H9 (cell line): ENCODE measurements around the gene LEMD3. TPM values are rescaled to one million over a fixed set of nuclear protein-coding genes. Genes with fewer than 3 reads are reported as not detected.
A peak's percentile ranks its signal among the peaks of the same experiment; 100 is the strongest.

Source experiments
- DNase-seq: peaks from one replicate; pipeline ENCODE4 v3.0.0-alpha.2; 2017
- H2AFZ ChIP-seq: one replicate; pipeline ENCODE4 v1.6.1; 2013; ENCODE audit warnings: mild to moderate bottlenecking, low read length, control low read depth, moderate library complexity
- H2AK5ac ChIP-seq: 2 replicates; pipeline ENCODE4 v1.6.1; 2013; ENCODE audit warnings: low read length, control low read depth, mixed read lengths; ENCODE audit not compliant: insufficient read length
- H2BK120ac ChIP-seq: one replicate; pipeline ENCODE4 v1.6.1; 2013; ENCODE audit warnings: low read depth, mild to moderate bottlenecking, low read length, control low read depth, inconsistent platforms; ENCODE audit not compliant: poor library complexity, severe bottlenecking
- H2BK12ac ChIP-seq: 2 replicates; pipeline ENCODE4 v1.6.1; 2013; ENCODE audit warnings: low read length, control low read depth, mixed read lengths, low read depth; ENCODE audit not compliant: insufficient read length
- H2BK15ac ChIP-seq: 2 replicates; pipeline ENCODE4 v1.6.1; 2013; ENCODE audit warnings: low read depth, low read length, control low read depth
- H2BK20ac ChIP-seq: one replicate; pipeline ENCODE4 v1.6.1; 2013; ENCODE audit warnings: low read depth, mild to moderate bottlenecking, low read length, control low read depth, inconsistent platforms; ENCODE audit not compliant: poor library complexity, severe bottlenecking
- H2BK5ac ChIP-seq: 2 replicates; pipeline ENCODE4 v1.6.1; 2013; ENCODE audit warnings: low read length, control low read depth, mixed read lengths; ENCODE audit not compliant: insufficient read length
- H3K14ac ChIP-seq: 2 replicates; pipeline ENCODE4 v1.6.1; 2013; ENCODE audit warnings: low read length, control low read depth; ENCODE audit not compliant: insufficient read depth
- H3K18ac ChIP-seq: 2 replicates; pipeline ENCODE4 v1.6.1; 2013; ENCODE audit warnings: low read depth, mild to moderate bottlenecking, mixed read lengths, low read length, control low read depth; ENCODE audit not compliant: insufficient read length
- H3K23ac ChIP-seq: 2 replicates; pipeline ENCODE4 v1.6.1; 2013; ENCODE audit warnings: low read length, control low read depth, mixed read lengths, low read depth; ENCODE audit not compliant: insufficient read length
- H3K23me2 ChIP-seq: 2 replicates; pipeline ENCODE4 v1.6.1; 2013; ENCODE audit warnings: low read depth, mild to moderate bottlenecking, mixed read lengths, low read length, control low read depth; ENCODE audit not compliant: insufficient read length, poor library complexity, severe bottlenecking
- H3K27ac ChIP-seq: 2 replicates; pipeline ENCODE4 v1.5.1; 2013; ENCODE audit warnings: low read length, control low read depth, mixed read lengths, low read depth; ENCODE audit not compliant: insufficient read length
- H3K27me3 ChIP-seq: 2 replicates; pipeline ENCODE4 v1.6.1; 2013; ENCODE audit warnings: low read length, control low read depth, inconsistent platforms; ENCODE audit not compliant: insufficient read depth
- H3K4ac ChIP-seq: 2 replicates; pipeline ENCODE4 v1.6.1; 2013; ENCODE audit warnings: low read depth, mild to moderate bottlenecking, control low read depth, inconsistent platforms, low read length, moderate library complexity
- H3K4me1 ChIP-seq: 2 replicates; pipeline ENCODE4 v1.6.1; 2013; ENCODE audit warnings: low read length, control low read depth, inconsistent platforms; ENCODE audit not compliant: insufficient read depth
- H3K4me2 ChIP-seq: 2 replicates; pipeline ENCODE4 v1.6.1; 2013; ENCODE audit warnings: low read length, control low read depth, mixed read lengths; ENCODE audit not compliant: insufficient read length, insufficient read depth
- H3K56ac ChIP-seq: 2 replicates; pipeline ENCODE4 v1.6.1; 2013; ENCODE audit warnings: low read depth, mild to moderate bottlenecking, mixed read lengths, low read length, control low read depth; ENCODE audit not compliant: insufficient read length
- H3K79me1 ChIP-seq: 2 replicates; pipeline ENCODE4 v1.6.1; 2013; ENCODE audit warnings: low read depth, mild to moderate bottlenecking, moderate library complexity, low read length, control low read depth, inconsistent platforms; ENCODE audit not compliant: insufficient read depth, poor library complexity, severe bottlenecking
- H3K79me2 ChIP-seq: 2 replicates; pipeline ENCODE4 v1.6.1; 2013; ENCODE audit warnings: low read length, control low read depth, inconsistent platforms; ENCODE audit not compliant: insufficient read depth
- H3K9ac ChIP-seq: 2 replicates; pipeline ENCODE4 v1.6.1; 2013; ENCODE audit warnings: low read length, control low read depth, mixed read lengths; ENCODE audit not compliant: insufficient read length; ENCODE audit errors: extremely low read depth
- H3K9me3 ChIP-seq: one replicate; pipeline ENCODE4 v1.6.1; 2013; ENCODE audit warnings: low read depth, low read length, inconsistent platforms; ENCODE audit not compliant: control insufficient read depth
- H3T11ph ChIP-seq: one replicate; pipeline ENCODE4 v1.6.1; 2013; ENCODE audit warnings: mild to moderate bottlenecking, low read length, control low read depth, inconsistent platforms
- H4K20me1 ChIP-seq: one replicate; pipeline ENCODE4 v1.6.1; 2013; ENCODE audit not compliant: control insufficient read depth, insufficient read length, insufficient read depth
- H4K5ac ChIP-seq: 2 replicates; pipeline ENCODE4 v1.6.1; 2013; ENCODE audit warnings: low read depth, mild to moderate bottlenecking, mixed read lengths, low read length, control low read depth; ENCODE audit not compliant: insufficient read length
- H4K8ac ChIP-seq: replicated peaks from 2 replicates; pipeline ENCODE4 v1.6.1; 2013; ENCODE audit warnings: low read length, control low read depth, mixed read lengths, low read depth; ENCODE audit not compliant: insufficient read length
- H4K91ac ChIP-seq: 2 replicates; pipeline ENCODE4 v1.6.1; 2013; ENCODE audit warnings: low read depth, mild to moderate bottlenecking, moderate library complexity, mixed read lengths, low read length, control low read depth; ENCODE audit not compliant: insufficient read length
- H3K27ac Mint-ChIP-seq, 3 experiments: 2 replicates in 2 of 3; 3 replicates in 1 of 3; pipeline ENCODE4 v1.8.0; 2020 to 2021; ENCODE audit warnings: mixed read lengths in 3 of 3, mild to moderate bottlenecking in 1 of 3, moderate library complexity in 1 of 3
- H3K27me3 Mint-ChIP-seq: 2 replicates; pipeline ENCODE4 v1.8.0; 2021; ENCODE audit warnings: low read depth, mild to moderate bottlenecking, moderate library complexity, mixed read lengths
- H3K36me3 Mint-ChIP-seq, 3 experiments: 2 replicates in 2 of 3; 3 replicates in 1 of 3; pipeline ENCODE4 v1.8.0; 2020 to 2021; ENCODE audit warnings: low read depth in 3 of 3, mixed read lengths in 3 of 3; ENCODE audit not compliant: insufficient read depth in 1 of 3
- H3K4me1 Mint-ChIP-seq, 2 experiments: 2 replicates each; pipeline ENCODE4 v1.8.0; 2020; ENCODE audit warnings: mixed read lengths in 2 of 2
- H3K4me3 Mint-ChIP-seq, 2 experiments: 2 replicates in 1 of 2; 3 replicates in 1 of 2; pipeline ENCODE4 v1.8.0; 2020 to 2021; ENCODE audit warnings: mild to moderate bottlenecking in 2 of 2, mixed read lengths in 2 of 2, moderate library complexity in 1 of 2
- H3K9me3 Mint-ChIP-seq, 2 experiments: 2 replicates in 1 of 2; 3 replicates in 1 of 2; pipeline ENCODE4 v1.8.0; 2020; ENCODE audit warnings: mild to moderate bottlenecking in 2 of 2, mixed read lengths in 2 of 2, moderate library complexity in 1 of 2
- WGBS: extraction: QIAGEN DNeasy Blood & Tissue Kit; methylation state at CpG from one replicate; pipeline ENCODE4 v1.1.7; 2013; ENCODE audit warnings: missing lambda C conversion rate, low lambda C conversion rate, mixed read lengths; ENCODE audit not compliant: insufficient read length; ENCODE audit errors: extremely low coverage; 5-methylcytosine and 5-hydroxymethylcytosine counted together
- total RNA-seq: library from RNA; stranded (reverse); gene quantifications from 2 replicates; pipeline ENCODE4 v1.2.1, GENCODE V29; 2021
- TF ChIP-seq, protein P1 (sequence below): fragments of 200-600 bp; sonication (generic); conservative IDR thresholded peaks from 3 replicates; pipeline ENCODE4 v1.8.0; 2021; ENCODE audit warnings: antibody characterized with exemption, mild to moderate bottlenecking

Gene LEMD3
- total RNA-seq, 1 experiment from 2014 or later = 38.1 TPM

DNA sequence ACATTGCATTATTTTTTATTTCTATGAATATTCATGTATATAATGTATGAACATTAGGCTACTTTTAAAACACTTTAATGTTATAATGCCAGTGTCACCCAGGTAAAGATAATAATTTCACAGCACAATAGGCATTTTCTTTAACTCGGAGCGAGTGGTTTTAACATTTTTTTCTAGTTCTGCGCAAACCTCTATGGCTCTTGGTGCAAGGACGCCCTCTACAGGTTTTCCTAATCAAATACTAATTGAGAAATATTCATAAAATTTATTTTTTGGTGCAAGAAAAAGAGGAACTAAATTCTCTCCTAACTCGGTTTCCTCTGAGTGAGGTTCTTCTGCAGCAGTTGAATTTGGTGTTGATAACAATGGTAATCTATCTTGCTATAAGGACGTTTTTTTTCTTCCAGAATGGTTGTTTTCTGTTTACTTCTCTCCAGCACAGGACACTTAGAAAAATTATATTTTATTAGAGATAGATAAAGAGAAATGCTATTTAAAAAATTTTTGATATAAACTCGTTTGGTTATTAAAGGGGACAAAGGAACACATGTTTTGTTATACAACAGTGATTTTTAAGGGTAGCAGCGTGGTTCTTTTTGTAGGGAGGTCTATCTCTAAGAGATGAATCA lies 45.8 kb upstream of the LEMD3 start:
- Mint-ChIP-seq H3K4me1 (peaks cover 4 to 5% of the 10 kb centered on the region in 2 experiments; a peak in 1 of 4 replicates), H3K36me3 (no peaks in the 10 kb centered on the region), H3K27ac (no peak overlapping the region), H3K4me3 (no peak overlapping the region), H3K27me3 (peaks cover 49% of the 10 kb centered on the region), H3K9me3 (no peaks in the 10 kb centered on the region)
- no peaks in the 10 kb centered on the region for H4K20me1 ChIP-seq
- no peak overlapping the region for H3K18ac ChIP-seq
- no peak overlapping the region for H2BK5ac ChIP-seq
- no peak overlapping the region for H3K23ac ChIP-seq
- no peak overlapping the region for H3K56ac ChIP-seq
- no peak overlapping the region for H2BK15ac ChIP-seq
- TF ChIP-seq, protein P1, sequence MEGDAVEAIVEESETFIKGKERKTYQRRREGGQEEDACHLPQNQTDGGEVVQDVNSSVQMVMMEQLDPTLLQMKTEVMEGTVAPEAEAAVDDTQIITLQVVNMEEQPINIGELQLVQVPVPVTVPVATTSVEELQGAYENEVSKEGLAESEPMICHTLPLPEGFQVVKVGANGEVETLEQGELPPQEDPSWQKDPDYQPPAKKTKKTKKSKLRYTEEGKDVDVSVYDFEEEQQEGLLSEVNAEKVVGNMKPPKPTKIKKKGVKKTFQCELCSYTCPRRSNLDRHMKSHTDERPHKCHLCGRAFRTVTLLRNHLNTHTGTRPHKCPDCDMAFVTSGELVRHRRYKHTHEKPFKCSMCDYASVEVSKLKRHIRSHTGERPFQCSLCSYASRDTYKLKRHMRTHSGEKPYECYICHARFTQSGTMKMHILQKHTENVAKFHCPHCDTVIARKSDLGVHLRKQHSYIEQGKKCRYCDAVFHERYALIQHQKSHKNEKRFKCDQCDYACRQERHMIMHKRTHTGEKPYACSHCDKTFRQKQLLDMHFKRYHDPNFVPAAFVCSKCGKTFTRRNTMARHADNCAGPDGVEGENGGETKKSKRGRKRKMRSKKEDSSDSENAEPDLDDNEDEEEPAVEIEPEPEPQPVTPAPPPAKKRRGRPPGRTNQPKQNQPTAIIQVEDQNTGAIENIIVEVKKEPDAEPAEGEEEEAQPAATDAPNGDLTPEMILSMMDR = peak; percentile 85
- H2BK20ac ChIP-seq = no peak overlapping the region
- H3K4me1 ChIP-seq = no peaks in the 10 kb centered on the region
- peaks cover 2% of the 10 kb centered on the region; the same call in 1 of the 2 replicates for H3K27me3 ChIP-seq
- H4K5ac ChIP-seq = no peak overlapping the region
- no peak overlapping the region for H2BK12ac ChIP-seq
- H3K14ac ChIP-seq = no peak overlapping the region
- no peak overlapping the region for H4K91ac ChIP-seq
- H3K79me1 ChIP-seq = no peaks in the 10 kb centered on the region
- peaks cover 5% of the 10 kb centered on the region for H3K23me2 ChIP-seq
- H4K8ac ChIP-seq = no peak overlapping the region
- no peak overlapping the region for H2BK120ac ChIP-seq
- H3K9me3 ChIP-seq = no peaks in the 10 kb centered on the region
- H2AFZ ChIP-seq = no peak overlapping the region
- H3K4ac ChIP-seq = no peak overlapping the region
- no peaks in the 10 kb centered on the region for H3K79me2 ChIP-seq
- H2AK5ac ChIP-seq = no peak overlapping the region
- H3K4me2 ChIP-seq = no peak overlapping the region
- H3K27ac ChIP-seq = no peak overlapping the region
- no peak overlapping the region for H3K9ac ChIP-seq
- no peak overlapping the region for H3T11ph ChIP-seq
- no peak for DNase-seq
- WGBS = no CpG with 5 or more reads among the region's 8 CpGs
